ENCODE results near the gene PDHX. TPM values are rescaled to one million over a fixed set of nuclear protein-coding genes. Genes with fewer than 3 reads are reported as not detected.

PDHX gene
- total RNA-seq, 4 donors from 2014 or later: 18.0 to 30.5 (median 26.2) TPM

DNA sequence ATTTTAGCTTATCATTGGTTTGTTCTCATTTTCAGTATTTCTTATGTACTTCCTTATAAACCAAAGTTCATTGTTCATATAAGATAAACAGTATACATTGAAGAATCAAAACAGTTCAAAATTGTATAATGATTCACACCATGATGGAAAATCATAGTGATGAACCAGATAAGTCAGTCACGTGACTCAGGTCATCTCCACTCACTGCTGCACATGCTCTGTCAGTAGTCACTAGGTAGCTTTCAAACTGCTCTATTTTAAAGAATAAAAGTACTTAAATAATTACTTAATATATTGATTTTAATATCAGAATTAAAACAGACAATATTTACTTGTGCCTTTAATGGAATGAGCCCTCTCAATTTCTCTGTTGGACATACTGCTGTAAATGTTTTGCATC, 37.5 kb downstream of the PDHX start:
- no peak overlapping the region for H3K4me3 ChIP-seq (ENCODE audit: low read depth, poor library complexity, severe bottlenecking)
- no peak for DNase-seq (ENCODE audit: low spot score in 2 of 2)
- 84 to 88% methylated on average over 1 of the region's 1 CpG for whole genome bisulfite sequencing, 2 donors
- intact Hi-C loops (cut with DNase I; ENCODE audit: low total_unique reads): no loop called here
- no peak for TF ChIP-seq POLR2A (IDR thresholded peaks at IDR 0.05)
- TF ChIP-seq, protein P1, sequence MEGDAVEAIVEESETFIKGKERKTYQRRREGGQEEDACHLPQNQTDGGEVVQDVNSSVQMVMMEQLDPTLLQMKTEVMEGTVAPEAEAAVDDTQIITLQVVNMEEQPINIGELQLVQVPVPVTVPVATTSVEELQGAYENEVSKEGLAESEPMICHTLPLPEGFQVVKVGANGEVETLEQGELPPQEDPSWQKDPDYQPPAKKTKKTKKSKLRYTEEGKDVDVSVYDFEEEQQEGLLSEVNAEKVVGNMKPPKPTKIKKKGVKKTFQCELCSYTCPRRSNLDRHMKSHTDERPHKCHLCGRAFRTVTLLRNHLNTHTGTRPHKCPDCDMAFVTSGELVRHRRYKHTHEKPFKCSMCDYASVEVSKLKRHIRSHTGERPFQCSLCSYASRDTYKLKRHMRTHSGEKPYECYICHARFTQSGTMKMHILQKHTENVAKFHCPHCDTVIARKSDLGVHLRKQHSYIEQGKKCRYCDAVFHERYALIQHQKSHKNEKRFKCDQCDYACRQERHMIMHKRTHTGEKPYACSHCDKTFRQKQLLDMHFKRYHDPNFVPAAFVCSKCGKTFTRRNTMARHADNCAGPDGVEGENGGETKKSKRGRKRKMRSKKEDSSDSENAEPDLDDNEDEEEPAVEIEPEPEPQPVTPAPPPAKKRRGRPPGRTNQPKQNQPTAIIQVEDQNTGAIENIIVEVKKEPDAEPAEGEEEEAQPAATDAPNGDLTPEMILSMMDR (IDR thresholded peaks at IDR 0.05): no peak

DNA sequence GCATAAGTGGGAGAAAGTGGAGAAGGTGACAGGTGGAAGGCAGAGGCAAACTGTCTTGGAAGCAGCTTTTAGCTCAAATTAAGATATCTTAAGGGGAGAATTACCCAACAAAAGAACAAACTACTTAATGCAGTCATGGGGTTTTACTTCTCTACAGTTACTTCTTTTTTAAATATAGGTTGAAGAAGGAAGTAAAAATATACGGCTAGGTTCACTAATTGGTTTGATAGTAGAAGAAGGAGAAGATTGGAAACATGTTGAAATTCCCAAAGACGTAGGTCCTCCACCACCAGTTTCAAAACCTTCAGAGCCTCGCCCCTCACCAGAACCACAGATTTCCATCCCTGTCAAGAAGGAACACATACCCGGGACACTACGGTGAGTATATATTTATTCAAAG, 40.8 kb downstream of the PDHX start:
- intact Hi-C loops (cut with DNase I; ENCODE audit: low total_unique reads): no loop called here
- DNase-seq (ENCODE audit: low spot score in 2 of 2): no peak
- no peak overlapping the region for H3K4me3 ChIP-seq (ENCODE audit: low read depth, poor library complexity, severe bottlenecking)
- 81 to 82% methylated on average over 5 of the region's 5 CpGs for WGBS, 2 donors
- TF ChIP-seq POLR2A (IDR thresholded peaks at IDR 0.05): no peak
- TF ChIP-seq, protein P1 (IDR thresholded peaks at IDR 0.05): no peak

DNA sequence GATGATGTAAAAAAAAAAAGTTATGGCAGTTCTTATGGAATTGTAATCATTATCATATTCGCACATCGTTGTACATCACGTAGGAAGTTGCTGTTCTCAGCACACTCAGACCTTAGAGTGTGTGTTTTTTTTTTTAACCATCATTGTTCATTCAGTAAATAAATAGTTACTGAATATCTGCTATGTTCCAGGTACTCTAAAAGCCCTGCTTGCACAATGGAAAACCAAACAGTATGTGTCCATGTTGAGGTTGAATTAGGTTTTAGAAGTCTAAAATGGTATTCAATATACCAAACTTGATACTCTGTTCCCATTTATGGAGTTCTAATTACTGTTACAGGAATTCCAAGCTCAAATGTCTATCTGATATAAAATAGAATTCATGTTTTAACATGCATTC, 41.2 kb downstream of the PDHX start:
- WGBS, 2 donors: 71 to 88% methylated on average over 3 of the region's 3 CpGs
- no peak for DNase-seq (ENCODE audit: low spot score in 2 of 2)
- no peak overlapping the region for H3K4me3 ChIP-seq (ENCODE audit: low read depth, poor library complexity, severe bottlenecking)
- intact Hi-C loops (cut with DNase I; ENCODE audit: low total_unique reads): no loop called here
- no peak for TF ChIP-seq POLR2A (IDR thresholded peaks at IDR 0.05)
- TF ChIP-seq, protein P1 (IDR thresholded peaks at IDR 0.05): no peak

DNA sequence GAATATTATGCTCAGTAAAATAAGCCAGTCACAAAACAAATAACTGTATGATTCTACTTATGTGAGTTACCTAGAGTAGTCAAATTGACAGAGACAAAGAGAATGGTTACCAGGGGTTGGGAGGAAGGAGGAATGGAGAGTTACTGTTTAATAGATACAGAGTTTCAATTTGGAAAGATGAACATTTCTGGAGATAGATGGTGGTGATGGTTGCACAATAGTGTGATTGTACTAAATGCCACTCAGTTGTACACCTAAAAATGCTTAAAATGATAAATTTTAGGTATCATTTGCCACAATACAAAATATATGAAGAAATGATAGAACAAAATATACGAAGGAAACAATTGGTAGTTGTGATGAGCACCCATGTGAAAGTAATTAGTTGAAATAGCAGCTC, 43.4 kb downstream of the PDHX start:
- TF ChIP-seq, protein P1 (IDR thresholded peaks at IDR 0.05): no peak
- TF ChIP-seq POLR2A (IDR thresholded peaks at IDR 0.05): no peak
- intact Hi-C loops (cut with DNase I; ENCODE audit: low total_unique reads): no loop called here
- WGBS, 2 donors: 69 to 81% methylated on average over 1 of the region's 1 CpG
- H3K4me3 ChIP-seq (ENCODE audit: low read depth, poor library complexity, severe bottlenecking): no peak overlapping the region
- DNase-seq (ENCODE audit: low spot score in 2 of 2): no peak

DNA sequence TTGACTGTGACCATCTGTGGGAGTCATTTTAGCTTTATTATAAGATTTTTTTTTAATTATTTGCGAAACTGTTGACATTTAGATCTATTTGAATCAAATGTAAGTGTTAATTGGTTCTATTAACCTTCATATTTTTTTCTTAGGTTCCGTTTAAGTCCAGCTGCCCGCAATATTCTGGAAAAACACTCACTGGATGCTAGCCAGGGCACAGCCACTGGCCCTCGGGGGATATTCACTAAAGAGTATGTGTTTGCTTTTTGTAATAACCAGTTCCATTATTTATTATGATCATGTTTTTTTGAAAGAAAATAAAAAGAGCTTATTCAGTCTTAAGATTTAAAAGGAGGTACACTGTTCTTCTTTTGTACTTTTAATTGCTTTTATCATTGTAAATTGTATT, 43.9 kb downstream of the PDHX start:
- no peak for TF ChIP-seq POLR2A (IDR thresholded peaks at IDR 0.05)
- TF ChIP-seq, protein P1 (IDR thresholded peaks at IDR 0.05): no peak
- 43 to 48% methylated on average over 4 of the region's 4 CpGs for WGBS, 2 donors
- intact Hi-C loops (cut with DNase I; ENCODE audit: low total_unique reads): no loop called here
- DNase-seq (ENCODE audit: low spot score in 2 of 2): no peak
- no peak overlapping the region for H3K4me3 ChIP-seq (ENCODE audit: low read depth, poor library complexity, severe bottlenecking)

DNA sequence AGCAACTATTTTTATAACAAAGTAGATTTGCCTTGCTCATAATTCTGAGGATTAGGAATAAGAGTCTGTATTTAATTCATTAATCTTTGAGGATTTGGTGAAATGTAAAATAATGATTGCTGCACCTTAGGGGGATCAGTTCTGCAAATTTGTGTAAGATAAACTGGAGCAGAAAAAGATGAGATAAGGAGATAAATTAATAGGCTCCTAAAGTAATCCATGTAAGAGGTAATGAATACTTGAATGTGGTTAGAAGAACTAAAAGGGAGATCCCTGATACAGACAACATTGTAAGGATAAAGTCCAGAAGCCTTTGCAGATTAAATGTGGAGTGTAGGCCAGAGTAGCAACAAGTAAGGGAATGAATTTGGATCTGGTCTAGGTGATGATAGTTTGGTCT, 45.6 kb downstream of the PDHX start:
- DNase-seq (ENCODE audit: low spot score in 2 of 2): no peak
- intact Hi-C loops (cut with DNase I; ENCODE audit: low total_unique reads): no loop called here
- TF ChIP-seq, protein P1 (IDR thresholded peaks at IDR 0.05): no peak
- TF ChIP-seq POLR2A (IDR thresholded peaks at IDR 0.05): no peak
- H3K4me3 ChIP-seq (ENCODE audit: low read depth, poor library complexity, severe bottlenecking): no peak overlapping the region
